ENCODE results near the gene MACROH2A2. TPM values are rescaled to one million over a fixed set of nuclear protein-coding genes. Genes with fewer than 3 reads are reported as not detected.

MACROH2A2 gene
- total and polyA plus RNA-seq, 10 of the 15 experiments (the other 5 are each of a cell fraction or from before 2014, with no cell fraction given) = 0.14 to 0.24 TPM; not detected in 8

DNA sequence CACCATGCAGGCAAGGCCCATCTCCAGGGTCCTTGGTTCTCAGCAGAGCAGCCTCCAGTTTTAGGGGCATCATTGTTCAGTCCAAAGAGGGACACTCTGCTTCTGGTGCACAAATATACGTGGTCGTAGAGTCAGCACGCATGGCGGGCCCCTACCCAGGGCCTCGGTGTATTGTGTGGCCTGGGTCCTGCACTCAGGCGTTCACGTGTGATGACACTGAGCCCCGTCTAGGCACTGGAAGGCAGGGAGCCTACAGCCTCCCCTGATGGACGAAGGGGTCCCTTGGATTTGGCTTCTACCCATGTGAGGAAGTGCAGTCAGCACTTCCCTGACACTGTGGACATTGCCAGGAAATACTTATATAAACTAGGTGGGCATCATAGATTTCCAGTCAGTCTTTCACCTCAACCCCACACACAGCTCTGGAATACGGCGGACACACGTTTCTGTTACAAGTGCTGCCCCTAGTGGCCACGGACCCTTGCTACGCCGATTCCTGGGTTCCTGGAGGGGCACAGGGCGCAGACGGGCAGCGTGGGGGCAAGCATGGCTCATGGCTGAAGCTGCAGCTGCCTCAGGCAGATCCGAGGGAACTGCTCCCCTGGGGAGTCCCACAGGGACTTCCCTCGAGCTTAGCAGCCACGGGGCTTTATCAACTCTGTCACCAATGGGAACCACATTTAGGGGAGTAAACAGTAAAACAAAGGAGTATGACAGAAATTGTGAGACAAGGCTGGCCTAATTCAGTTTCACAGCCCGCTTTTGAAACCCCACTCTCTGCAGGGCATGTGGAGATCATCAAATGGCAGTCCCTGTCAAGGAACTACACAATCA is 54.5 kb downstream of the MACROH2A2 start:
- 69% methylated on average over 22 of the region's 22 CpGs for WGBS (ENCODE audit: insufficient coverage, insufficient replicate concordance, low lambda C conversion rate, missing lambda C conversion rate)
- peak overlapping the region; percentile 56 for H3K27ac ChIP-seq (ENCODE audit: control insufficient read depth, insufficient read depth)
- no peak overlapping the region; the same call in 1 of the 2 replicates for H3K9ac ChIP-seq (ENCODE audit: control insufficient read depth, insufficient read depth, low read length)
- BruUV-seq (replicated peaks) = no TSS peak
- peaks cover 18% of the 10 kb centered on the region for H3K4me1 ChIP-seq (ENCODE audit: control insufficient read depth, insufficient read depth, low read length)
- CTCF ChIA-PET = interaction anchor here (0.9 to 3.6 kb wide), 7 partner anchors 9 to 156 kb away, joined by 3 to 31 read pairs (median 17); partner anchors contain the start of gene TYSND1
- no peaks in the 10 kb centered on the region for H4K20me1 ChIP-seq (ENCODE audit: control insufficient read depth, insufficient read depth)
- H2AFZ ChIP-seq (ENCODE audit: control insufficient read depth, low read depth, low read length) = peak overlapping the region; percentile 71
- in situ Hi-C loops (cut with MboI) = no loop called here
- RAD21 ChIA-PET (ENCODE audit: unreplicated experiment) = interaction anchor here (0.6 to 2.7 kb wide), 6 partner anchors 9 to 282 kb away, joined by 3 to 10 read pairs (median 6); partner anchors contain the start of genes SAR1A and TYSND1
- peak overlapping the region; percentile 45 for H3K4me2 ChIP-seq (ENCODE audit: control insufficient read depth, insufficient read depth)
- intact Hi-C loops (cut with micrococcal nuclease; ENCODE audit: unreplicated experiment) = no loop called here
- H3K9me3 ChIP-seq (replicated peaks; ENCODE audit: control insufficient read depth, insufficient read depth, low read length) = no peaks in the 10 kb centered on the region
- POLR2A ChIA-PET = interaction anchor here (0.6 to 1.1 kb wide), 4 partner anchors 13 to 1267 kb away, joined by 3 to 4 read pairs (median 3); no protein-coding TSS in a partner anchor
- DNase-seq (ENCODE audit: low read depth, low spot score) (peak; percentile 80), FAIRE-seq (peak; percentile 92), ATAC-seq (peak; percentile 97)
- peak overlapping the region; percentile 8; the same call in 1 of the 2 replicates for H3K4me3 ChIP-seq
- no peaks in the 10 kb centered on the region for H3K79me2 ChIP-seq (ENCODE audit: control insufficient read depth, insufficient read depth, low read length)
- H3K36me3 ChIP-seq (ENCODE audit: control insufficient read depth in 2 of 2, insufficient read depth in 2 of 2, low read length in 1 of 2) = peaks cover 4% of the 10 kb centered on the region in 2 experiments; a peak in 3 of 4 replicates
- no peaks in the 10 kb centered on the region for H3K27me3 ChIP-seq (replicated peaks in 1 of 2; ENCODE audit: control insufficient read depth in 2 of 2, insufficient read depth in 2 of 2, low read length in 1 of 2)
- SMC1A ChIA-PET (ENCODE audit: uncharacterized antibody, unreplicated experiment) = interaction anchor here (0.7 to 3.0 kb wide), 6 partner anchors 9 to 39 kb away, joined by 3 to 17 read pairs (median 6); partner anchors contain the start of gene TYSND1
- TF ChIP-seq CREB1 (IDR thresholded peaks at IDR 0.05; ENCODE audit: low read depth) (0 out of 2 replicates have a peak, but pooled peaks have one; percentile 26), GATAD2B (conservative IDR thresholded peaks at IDR 0.05; ENCODE audit: low read depth) (peak; percentile 99), HCFC1 (IDR thresholded peaks at IDR 0.05; ENCODE audit: low read length) (no peak), EED (IDR thresholded peaks at IDR 0.05; ENCODE audit: low read depth) (peak; percentile 82), NR2C2 (IDR thresholded peaks at IDR 0.05; ENCODE audit: borderline replicate concordance, control insufficient read depth, insufficient read length, low read depth) (no peak), EP300 (IDR thresholded peaks at IDR 0.05; ENCODE audit: borderline replicate concordance in 1 of 2, control insufficient read depth in 1 of 2, low read depth in 2 of 2, low read length in 2 of 2) (peak; percentile 40 to 69; a peak in 2 of 4 replicates), YBX1 (IDR thresholded peaks at IDR 0.05) (0 out of 2 replicates have a peak, but pooled peaks have one; percentile 58), TBL1XR1 (IDR thresholded peaks at IDR 0.05; ENCODE audit: low read depth, low read length) (0 out of 2 replicates have a peak, but pooled peaks have one; percentile 26), FOS (IDR thresholded peaks at IDR 0.05; ENCODE audit: borderline replicate concordance, extremely low read depth, insufficient read length) (no peak), CBFB (IDR thresholded peaks at IDR 0.05; ENCODE audit: low read depth) (no peak), BRCA1 (IDR thresholded peaks at IDR 0.05; ENCODE audit: low read depth, low read length) (no peak), SMC3 (IDR thresholded peaks at IDR 0.05; ENCODE audit: borderline replicate concordance, low read length) (peak; percentile 19; the same call in 1 of the 2 replicates), ZZZ3 (IDR thresholded peaks at IDR 0.05; ENCODE audit: control insufficient read depth, insufficient read length, low read depth) (no peak), MEF2B (IDR thresholded peaks at IDR 0.05; ENCODE audit: partially characterized antibody, poor library complexity, severe bottlenecking) (peak; percentile 100), FOXK2 (IDR thresholded peaks at IDR 0.05) (no peak), TARDBP (IDR thresholded peaks at IDR 0.05; ENCODE audit: borderline replicate concordance) (0 out of 2 replicates have a peak, but pooled peaks have one; percentile 26), ZNF622 (IDR thresholded peaks at IDR 0.05) (no peak)
- TF ChIP-seq, protein P1, sequence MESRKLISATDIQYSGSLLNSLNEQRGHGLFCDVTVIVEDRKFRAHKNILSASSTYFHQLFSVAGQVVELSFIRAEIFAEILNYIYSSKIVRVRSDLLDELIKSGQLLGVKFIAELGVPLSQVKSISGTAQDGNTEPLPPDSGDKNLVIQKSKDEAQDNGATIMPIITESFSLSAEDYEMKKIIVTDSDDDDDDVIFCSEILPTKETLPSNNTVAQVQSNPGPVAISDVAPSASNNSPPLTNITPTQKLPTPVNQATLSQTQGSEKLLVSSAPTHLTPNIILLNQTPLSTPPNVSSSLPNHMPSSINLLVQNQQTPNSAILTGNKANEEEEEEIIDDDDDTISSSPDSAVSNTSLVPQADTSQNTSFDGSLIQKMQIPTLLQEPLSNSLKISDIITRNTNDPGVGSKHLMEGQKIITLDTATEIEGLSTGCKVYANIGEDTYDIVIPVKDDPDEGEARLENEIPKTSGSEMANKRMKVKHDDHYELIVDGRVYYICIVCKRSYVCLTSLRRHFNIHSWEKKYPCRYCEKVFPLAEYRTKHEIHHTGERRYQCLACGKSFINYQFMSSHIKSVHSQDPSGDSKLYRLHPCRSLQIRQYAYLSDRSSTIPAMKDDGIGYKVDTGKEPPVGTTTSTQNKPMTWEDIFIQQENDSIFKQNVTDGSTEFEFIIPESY (IDR thresholded peaks at IDR 0.05) = peak; percentile 94
- TF ChIP-seq, protein P2, sequence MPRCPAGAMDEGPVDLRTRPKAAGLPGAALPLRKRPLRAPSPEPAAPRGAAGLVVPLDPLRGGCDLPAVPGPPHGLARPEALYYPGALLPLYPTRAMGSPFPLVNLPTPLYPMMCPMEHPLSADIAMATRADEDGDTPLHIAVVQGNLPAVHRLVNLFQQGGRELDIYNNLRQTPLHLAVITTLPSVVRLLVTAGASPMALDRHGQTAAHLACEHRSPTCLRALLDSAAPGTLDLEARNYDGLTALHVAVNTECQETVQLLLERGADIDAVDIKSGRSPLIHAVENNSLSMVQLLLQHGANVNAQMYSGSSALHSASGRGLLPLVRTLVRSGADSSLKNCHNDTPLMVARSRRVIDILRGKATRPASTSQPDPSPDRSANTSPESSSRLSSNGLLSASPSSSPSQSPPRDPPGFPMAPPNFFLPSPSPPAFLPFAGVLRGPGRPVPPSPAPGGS (IDR thresholded peaks at IDR 0.05; ENCODE audit: borderline replicate concordance, insufficient read depth, low read depth, low read length, poor library complexity, severe bottlenecking) = peak; percentile 76

Measured in GM12878 (cell line).